HG03039 (cell line): ENCODE measurements around the gene MEF2C.
"Not testable (repeated sequence)": the region's sequence is repeated elsewhere in the genome, so short reads cannot be mapped to it uniquely, and the experiment has no call there.

Experiments used
- ATAC-seq: cut with Tn5 transposase; IDR thresholded peaks from one replicate; pipeline ENCODE4 v1.9.1; 2021; ENCODE audit warnings: mild to moderate bottlenecking, moderate library complexity; ENCODE audit not compliant: unreplicated experiment

MEF2C gene

DNA sequence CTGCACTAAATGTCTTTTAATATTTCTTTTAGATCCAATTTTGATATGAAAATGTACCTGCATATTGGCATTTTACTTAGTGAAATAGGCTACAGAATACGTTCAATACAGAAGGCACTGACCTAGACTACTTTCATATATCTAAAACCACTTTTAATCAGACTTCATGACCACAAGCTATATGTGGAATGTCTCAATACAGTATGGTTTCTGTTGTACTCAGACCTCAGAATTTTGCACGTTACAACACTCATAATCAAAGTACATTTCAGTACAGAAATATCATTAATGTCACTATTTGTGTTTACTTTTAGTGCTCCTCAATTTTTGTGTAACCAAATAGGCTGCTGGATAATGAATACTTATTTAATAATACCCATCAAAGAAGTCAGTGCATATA lies 74.8 kb downstream of the MEF2C start:
- no peak for ATAC-seq

DNA sequence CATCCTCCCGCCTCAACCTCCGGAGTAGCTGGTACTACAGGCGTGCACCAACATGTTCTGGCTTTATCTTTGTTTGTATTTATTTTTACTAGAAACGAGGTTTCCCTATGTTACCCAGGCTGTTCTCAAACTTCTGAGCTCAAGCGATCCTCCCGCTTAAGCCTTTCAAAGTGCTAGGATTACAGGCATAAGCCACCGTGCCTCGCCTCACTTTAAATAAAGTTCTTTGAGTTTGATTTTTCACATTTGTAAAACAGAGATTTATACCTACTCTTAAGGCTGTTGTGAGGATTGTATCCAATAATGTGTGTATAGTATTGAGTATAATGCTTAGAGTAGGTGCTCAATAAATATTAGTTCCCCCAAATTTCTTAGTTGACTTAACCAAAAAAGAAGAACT lies 75.7 kb downstream of the MEF2C start:
- no peak for ATAC-seq

DNA sequence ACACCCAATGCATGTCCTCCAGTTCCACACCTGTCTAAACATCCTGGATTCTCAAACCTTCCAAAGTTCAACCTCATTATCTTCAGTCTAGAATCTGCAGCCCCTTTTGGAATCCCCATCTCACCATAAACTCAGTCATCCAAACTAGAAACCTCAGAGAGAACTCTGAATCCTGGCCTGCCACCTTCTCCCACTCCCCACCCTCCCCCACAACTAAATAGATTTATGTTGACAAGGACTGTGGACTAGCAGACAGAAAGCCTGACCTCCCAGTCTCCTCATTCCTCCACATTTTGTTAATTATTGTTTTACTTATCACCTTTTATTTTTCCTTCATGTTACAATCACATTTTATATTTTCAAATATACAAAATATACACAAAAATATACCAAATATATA lies 76.6 kb downstream of the MEF2C start:
- no peak for ATAC-seq

DNA sequence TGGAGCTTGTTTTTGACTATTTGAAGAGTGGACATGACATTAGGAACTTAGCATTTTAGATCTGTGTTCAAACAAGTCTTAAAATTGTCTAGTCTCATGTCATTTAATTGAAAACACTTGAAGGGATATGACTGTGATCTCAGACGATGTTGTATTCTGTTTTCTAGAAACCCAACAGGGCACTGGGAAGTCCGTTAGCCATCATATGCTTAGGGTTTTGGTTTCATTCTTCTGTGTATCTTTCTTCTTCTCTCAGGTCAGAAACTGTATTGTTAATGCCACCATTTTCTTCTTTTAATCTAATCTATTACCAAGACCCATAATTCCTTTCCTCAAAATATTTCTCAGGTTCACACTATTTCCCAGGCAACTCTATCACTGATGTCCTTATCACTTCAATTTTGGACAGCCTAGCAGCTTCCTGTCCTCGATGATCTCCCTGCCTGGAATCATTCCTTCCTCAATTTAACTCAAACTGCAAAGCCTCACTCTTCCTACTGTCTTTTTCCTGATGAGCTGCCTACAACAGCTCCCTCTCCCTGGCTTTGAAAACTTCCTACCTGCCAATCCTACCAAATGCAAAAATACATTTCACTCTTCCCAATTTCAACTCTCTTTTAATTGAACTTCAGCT lies 77.7 kb downstream of the MEF2C start:
- peak; percentile 50 for ATAC-seq

DNA sequence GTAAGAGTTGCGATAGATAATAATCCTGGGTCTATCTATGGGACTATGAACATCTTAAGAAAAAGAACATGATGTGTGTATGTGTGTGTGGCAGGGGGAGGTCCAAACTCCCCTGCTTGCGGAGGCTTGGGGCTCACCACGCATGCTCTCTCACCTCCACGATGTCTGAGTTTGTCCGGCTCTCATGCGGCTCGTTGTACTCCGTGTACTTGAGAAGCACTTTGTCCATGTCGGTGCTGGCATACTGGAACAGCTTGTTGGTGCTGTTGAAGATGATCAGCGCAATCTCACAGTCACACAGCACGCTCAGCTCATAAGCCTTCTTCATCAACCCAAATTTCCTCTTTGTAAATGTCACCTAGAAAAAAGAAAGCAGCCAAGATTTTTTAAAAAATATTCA lies 78.5 kb downstream of the MEF2C start:
- ATAC-seq, result no peak

DNA sequence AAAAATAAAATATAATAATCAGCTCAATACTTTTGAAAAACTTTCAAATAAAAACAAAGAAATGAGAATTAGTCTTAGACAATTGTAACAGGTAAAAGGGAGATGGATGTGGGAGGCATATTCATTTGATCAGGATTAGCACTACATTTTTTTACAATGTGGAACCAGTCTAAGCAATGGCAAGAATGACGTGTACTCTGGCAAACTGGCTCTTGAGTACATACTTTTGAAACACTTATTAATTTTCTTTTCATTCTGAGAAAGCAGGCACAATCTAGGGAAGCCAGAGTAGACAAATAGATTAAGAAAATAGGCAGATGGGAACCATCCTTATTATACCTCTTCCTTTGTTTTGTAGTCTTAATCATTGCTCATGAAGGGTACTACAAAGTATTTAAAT lies 79.7 kb downstream of the MEF2C start:
- no peak for ATAC-seq

DNA sequence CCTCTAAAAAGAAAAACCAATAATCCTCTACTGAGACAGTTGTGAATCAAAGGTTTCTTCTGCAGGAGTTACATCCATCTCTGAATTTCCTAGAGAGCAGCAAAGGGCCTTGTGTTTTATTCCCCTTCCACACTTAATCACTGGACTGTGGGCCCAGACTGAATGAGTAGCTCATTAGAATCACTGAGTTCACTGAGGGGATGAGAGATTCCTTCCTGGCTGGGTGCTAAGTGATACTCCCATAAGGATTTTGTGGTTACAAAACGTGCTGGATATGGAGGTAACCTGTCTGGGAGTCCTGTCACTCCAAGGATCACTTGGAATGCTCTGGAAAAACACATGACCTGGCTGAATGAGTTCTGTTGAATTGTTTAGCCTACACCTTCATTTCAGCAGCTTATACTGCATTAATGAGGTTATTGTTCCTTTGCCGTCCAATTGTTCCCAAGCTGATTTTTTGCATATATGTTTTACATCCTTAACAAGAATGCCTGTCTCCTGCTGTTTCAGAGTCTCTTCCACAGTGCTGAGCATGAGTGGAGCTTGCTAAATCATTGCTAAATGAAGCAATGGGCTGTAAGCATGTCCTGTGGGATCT lies 82.9 kb downstream of the MEF2C start:
- no peak for ATAC-seq

DNA sequence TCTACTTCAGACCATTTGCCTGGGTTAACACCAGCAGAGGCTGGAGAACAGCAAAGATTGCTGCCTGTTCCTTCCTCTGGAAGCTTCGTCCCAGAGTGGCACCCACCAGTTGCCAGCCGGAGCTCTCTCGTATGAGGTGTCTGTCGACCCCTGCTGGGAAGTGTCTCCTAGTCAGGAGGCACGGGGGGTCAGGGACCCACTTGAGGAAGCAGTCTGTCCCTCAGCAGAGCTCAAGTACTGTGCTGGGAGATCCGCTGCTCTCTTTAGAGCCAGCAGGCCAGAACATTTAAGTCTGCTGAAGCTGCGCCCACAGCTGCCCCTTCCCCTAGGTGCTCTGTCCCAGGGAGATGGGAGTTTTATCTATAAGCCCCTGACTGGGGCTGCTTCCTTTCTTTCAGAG lies 84.1 kb downstream of the MEF2C start:
- ATAC-seq, result not testable (repeated sequence)

DNA sequence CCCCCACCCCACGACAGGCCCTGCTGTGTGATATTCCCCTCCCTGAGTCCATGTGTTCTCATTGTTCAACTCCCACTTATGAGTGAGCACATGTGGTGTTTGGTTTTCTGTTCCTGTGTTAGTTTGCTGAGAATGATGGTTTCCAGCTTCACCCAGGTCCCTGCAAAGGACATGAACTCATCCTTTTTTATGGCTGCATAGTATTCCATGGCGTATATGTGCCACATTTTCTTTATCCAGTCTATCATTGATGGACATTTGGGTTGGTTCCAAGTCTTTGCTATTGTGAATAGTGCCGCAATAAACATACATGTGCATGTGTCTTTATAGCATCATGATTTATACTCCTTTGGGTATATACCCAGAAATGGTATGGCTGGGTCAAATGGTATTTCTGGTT lies 89.2 kb downstream of the MEF2C start:
- not testable (repeated sequence) for ATAC-seq

DNA sequence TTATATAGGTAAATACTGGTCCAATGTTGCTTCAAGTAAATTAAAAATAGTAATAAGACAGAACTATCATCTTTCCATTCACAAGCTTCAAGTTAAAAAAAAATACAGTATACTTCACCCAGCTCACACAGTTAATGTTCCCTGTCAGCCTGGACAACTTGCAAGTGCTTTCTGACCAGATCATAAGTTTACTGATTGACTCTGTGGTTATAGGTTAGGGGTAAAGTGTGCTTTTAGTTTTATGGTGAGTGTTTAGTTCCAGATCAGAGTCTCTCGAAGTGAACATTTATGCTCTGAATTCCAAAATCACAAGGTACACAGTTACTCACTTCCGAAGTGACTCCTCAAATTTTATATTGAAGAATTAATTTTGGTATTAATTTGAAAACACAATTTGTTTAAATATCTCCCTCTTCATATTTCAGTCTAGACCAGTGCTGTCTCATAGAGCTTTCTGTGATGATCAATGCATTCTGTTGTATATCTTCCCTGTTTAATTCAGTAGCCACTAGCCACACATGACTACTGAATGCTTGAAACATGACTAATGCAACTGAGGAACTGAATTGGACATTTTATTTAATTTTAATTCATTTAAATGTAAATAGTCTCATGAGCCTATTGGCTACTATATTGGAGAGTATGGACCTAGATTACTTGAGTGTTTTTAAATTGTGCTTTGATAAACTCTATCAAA lies 90.7 kb downstream of the MEF2C start:
- ATAC-seq, result peak; percentile 66

DNA sequence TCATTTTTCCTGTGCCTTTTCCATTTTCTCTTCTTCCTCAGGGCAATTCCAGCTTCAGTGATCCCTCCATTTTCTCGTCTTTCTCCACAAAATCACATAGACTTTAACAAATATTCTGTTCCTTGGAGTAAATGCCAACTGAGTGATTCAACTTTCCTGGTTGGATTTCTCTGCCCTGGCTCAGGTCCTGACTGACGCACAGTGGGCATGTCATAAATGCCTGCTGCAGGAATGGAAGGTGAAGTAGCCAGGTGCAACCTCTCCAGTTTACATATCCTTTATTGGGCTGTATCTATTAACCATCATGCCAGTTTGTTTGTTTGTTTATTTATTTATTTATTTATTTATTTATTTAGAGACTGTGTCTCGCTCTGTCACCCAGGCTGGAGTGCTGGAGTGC lies 95.1 kb downstream of the MEF2C start:
- no peak for ATAC-seq

DNA sequence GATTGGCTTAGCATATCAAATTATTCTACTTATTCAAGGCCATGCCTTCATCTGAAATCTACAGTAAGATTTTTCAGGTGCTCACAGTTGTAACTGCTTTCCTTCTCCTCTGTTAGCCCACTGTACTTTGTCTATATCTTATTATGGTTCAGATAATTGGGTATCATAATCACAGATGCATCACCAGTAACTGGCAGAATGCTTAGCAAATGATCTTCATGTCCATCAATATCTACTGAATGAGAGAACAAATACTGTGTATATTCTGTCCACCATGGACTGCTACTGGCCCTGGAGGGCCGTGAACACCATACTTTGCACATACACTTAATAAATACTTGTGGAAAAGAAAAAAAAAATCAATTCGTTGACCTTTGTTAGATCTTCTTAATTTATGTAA lies 96.2 kb downstream of the MEF2C start:
- no peak for ATAC-seq

DNA sequence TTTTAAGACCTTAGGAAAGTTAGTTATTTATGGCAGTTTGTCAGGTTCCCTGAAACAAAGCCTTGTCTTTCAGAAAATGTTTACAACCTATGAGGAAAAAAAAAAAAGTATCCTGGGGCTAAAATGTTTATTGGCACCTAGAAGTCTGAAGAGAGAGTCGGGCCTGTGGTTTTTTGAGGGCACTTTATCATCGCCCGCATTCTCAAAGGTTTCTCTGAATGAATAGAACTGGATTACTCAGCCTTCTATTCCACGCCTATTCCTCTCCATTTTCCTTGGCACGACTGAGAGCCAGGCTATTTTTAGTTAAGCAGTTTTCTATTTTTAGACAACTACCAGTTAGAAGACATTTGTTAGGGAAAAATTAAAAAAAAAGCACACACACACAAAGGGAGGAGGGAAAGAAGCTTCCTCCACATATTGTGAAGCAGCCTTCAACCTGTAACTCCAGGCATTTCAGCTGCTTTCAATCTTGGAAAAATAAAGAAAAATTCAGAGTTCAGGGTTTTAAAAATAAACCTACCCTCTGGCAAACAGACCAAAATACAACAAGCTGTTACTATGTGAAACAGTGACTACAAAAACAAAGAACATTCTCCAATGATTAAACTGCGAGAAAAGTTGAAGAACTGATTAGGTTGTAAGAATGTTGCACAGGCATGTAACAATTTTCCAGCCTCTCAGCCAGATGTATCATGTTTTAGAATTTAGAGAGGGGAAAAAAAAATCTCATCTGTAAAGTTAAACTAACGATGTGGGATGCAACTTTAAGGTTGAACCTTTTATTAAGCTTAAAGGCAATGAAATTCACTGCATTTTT lies 97.0 kb downstream of the MEF2C start:
- ATAC-seq, result peak; percentile 50

DNA sequence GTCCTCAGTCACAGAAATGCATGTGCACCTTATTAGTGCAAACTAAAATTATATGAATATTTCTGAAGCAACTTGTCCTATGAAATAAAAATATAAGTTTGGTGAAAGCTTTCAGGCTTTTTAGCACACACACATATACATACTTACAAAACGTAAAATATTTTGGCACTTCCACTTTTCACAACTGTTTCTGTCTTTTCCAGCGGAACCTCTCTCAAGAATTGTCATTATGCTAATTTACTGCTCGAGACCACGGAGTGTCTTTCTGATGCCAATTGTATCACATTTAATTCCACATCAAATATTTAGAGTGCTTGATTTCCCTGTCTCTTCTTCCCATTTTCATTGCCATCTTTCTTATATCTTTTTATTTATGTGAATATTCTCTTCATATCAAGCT lies 100.4 kb downstream of the MEF2C start:
- ATAC-seq, result no peak

DNA sequence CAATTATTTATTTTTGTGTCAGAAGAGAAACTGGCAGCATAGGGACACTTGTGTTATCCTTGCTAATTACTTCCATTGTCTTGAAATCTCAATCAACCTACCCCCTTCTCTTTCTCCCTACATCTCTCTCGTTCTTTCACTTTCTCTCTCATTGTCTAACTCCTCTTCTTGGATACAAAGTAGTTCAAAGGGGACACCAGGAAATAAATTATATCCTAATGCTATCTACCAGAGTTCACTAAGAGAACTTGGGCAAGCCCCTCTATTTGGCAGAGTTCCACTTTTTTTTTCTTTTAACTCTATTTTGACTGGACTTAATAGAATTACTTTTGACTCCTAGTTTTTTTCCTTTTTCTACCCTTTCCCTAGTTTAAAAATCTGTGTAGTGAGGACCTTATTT lies 102.2 kb downstream of the MEF2C start:
- no peak for ATAC-seq

DNA sequence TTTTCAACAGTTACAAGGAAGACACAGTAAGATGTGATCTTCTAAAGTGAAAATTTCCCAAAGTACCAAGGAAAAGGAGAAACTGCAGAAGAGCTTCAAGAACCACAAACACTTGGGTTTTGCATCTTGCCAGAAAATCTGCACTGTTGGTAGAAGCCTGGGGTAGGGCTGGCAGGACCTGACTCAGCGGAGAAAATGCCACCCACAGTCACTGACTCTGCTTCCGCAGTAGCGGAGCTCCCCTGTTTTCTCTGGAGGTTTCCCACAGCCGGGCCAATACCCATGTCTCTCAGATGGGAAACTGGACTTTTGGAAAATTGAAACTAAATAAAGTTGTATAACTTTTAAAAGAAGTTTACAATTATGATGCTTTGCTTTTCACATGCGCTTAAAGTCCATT lies 104.2 kb downstream of the MEF2C start:
- ATAC-seq, result no peak

DNA sequence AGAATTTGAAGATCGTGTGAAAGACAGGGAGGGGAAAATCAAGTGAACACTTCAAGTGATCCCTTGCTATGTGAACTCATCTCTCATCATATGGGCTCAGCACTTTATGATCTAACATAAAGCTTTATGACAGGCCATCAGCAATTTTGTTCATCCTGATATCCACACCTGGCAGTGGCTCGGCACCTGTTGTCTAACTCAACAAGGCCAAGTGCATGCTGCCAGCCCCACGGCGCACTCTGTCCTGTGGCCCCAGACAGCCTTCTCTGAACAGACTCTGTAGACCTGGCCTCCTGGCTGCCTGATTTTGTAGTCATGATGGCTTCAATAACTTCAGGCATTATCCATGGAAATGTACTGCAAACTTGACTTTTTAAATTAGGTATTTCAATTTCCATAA lies 106.3 kb downstream of the MEF2C start:
- no peak for ATAC-seq

DNA sequence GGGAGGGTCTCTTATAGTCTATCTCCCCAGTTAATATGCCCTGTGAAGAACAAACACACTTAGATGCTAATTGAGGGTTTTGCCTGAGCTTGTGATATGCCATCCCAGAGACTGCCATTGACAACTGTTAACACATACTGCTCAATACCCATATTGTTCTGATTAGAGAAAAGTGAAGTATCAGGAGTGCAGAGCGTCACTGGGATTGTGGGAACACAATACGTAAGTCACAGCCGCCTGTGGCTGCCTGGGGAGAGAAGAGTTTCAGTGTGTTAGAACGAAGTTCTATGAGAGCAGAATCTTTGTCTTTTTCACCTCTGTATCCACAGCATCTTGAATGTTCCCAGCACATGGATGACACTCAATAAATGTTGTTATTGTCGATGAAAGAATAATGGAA lies 110.2 kb downstream of the MEF2C start:
- no peak for ATAC-seq

DNA sequence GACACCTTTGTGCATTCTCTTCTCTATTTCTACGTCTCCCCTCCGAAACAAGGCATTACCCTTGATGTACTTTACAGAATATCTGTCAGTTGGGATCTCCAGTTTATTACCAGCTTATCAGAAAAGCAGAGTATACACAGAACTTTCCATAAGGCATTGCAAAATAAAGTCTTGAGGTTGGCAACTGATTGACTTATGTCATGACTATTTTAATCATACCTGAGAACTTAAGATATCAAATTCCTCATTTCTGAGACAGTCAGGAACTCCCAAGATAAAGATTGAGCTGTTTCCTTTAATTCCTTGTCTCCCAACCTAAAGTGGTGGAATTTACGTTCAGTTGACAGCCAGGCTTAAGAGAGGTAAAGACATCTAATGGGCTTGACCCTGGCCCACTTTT lies 110.9 kb downstream of the MEF2C start:
- ATAC-seq, result no peak

DNA sequence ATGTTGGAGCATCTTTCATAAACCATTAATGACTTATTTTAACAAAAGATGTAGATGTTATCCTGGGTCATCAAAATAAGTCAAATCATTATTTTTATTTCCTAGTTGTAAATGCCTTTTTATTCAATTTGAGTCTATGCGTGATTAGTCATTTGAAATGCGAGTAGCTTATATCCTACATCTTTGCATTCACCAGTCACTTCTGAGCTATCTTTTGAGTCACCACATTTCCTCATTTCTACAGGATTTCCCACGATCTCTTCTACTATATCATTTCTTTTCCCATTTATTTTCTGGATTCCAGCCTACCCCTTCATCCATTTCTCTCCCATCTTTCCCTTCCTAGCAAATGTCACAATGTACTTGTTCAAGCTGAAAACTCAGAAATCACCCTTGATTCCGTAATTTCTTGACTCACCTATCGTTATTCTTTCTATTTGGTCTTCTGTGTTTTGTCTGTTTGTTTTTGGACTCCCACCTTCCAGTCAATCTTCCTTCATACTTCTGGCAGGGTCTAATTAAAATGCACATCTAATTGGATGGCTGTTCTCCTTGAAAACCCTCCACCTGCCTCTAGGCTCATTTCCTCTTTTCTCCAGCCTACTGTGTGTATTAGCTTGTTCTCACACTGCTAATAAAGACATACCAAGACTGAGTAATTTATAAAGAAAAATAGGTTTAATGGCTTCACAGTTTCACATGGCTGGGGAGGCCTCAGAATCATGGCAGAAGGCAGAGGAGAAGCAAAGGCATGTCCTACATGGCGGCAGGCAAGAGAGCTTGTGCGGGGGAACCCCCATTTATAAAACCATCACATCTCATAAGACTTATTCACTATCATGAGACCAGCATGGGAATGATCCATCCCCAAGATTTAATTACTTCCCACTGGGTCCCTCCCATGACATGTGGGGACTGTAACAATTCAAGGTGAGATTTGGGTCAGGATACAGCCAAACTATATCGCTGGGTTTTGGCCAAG lies 112.4 kb downstream of the MEF2C start:
- no peak for ATAC-seq

DNA sequence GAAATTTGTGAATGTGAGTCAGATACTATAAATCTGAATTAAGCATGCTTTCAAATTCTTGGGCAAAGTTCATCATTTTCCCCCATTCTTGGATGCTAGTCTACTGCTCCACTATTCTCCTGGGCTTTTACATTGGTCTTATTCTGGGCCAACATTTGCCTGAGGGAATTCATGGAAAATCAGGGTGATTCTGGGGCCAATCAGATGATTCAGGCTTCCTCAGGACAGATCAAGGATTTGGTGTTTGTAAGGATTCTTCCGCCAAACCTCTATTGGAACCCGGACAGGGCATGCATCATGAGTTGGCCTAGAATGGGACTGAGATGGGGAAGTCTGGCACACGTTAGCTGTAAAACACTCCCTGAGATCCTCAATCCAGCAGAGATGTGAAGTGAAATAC lies 113.8 kb downstream of the MEF2C start:
- ATAC-seq, result no peak
